ENCODE data around the gene HTR3E. TPM values are rescaled to one million over a fixed set of nuclear protein-coding genes. Genes with fewer than 3 reads are reported as not detected.
"Not testable (repeated sequence)": the region's sequence is repeated elsewhere in the genome, so short reads cannot be mapped to it uniquely, and the experiment has no call there.

HTR3E gene, protein sequence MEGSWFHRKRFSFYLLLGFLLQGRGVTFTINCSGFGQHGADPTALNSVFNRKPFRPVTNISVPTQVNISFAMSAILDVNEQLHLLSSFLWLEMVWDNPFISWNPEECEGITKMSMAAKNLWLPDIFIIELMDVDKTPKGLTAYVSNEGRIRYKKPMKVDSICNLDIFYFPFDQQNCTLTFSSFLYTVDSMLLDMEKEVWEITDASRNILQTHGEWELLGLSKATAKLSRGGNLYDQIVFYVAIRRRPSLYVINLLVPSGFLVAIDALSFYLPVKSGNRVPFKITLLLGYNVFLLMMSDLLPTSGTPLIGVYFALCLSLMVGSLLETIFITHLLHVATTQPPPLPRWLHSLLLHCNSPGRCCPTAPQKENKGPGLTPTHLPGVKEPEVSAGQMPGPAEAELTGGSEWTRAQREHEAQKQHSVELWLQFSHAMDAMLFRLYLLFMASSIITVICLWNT
- 0.66 TPM in 1 of 2 replicates, not detected in the other for total RNA-seq (2012; rRNA removed)

GRCh38 chr3:184096811-184097383 lies at the start of gene HTR3E:
HTR3E (plus strand) TSS chr3:184097064; CDS start chr3:184097530, 466 bp downstream.
- H3K27me3 ChIP-seq (ENCODE audit: control insufficient read depth, insufficient read depth, low read length) = peaks cover 13% of the 10 kb centered on the region
- H3K4me2 ChIP-seq (ENCODE audit: low read length) = no peak within 1 kb of the TSS
- H3K9ac ChIP-seq (ENCODE audit: low read depth, low read length) = no peak within 1 kb of the TSS
- H3K36me3 ChIP-seq (ENCODE audit: insufficient read depth, low read length) = no peaks in the 10 kb centered on the region
- H3K9me3 ChIP-seq (replicated peaks; ENCODE audit: low read length) = peaks cover 3% of the 10 kb centered on the region
- H3K4me1 ChIP-seq (ENCODE audit: control insufficient read depth, insufficient read depth, low read length) = no peaks in the 10 kb centered on the region
- no peak within 1 kb of the TSS for H3K4me3 ChIP-seq (ENCODE audit: low read length)

- Histone ChIP-seq H3K9me3 (replicated peaks; ENCODE audit: low read length) (no peaks in the 10 kb centered on the region), H3K4me3 (ENCODE audit: low read length) (no peak overlapping the region), H3K27me3 (ENCODE audit: control insufficient read depth, insufficient read depth, low read length) (peaks cover 50% of the 10 kb centered on the region), H3K4me1 (ENCODE audit: control insufficient read depth, insufficient read depth, low read length) (no peaks in the 10 kb centered on the region), H3K4me2 (ENCODE audit: low read length) (no peak overlapping the region), H3K9ac (ENCODE audit: low read depth, low read length) (no peak overlapping the region), H3K36me3 (ENCODE audit: insufficient read depth, low read length) (no peaks in the 10 kb centered on the region)
Measured at GRCh38 chr3:184050217-184050847, 46.5 kb upstream of the HTR3E start.

DNA sequence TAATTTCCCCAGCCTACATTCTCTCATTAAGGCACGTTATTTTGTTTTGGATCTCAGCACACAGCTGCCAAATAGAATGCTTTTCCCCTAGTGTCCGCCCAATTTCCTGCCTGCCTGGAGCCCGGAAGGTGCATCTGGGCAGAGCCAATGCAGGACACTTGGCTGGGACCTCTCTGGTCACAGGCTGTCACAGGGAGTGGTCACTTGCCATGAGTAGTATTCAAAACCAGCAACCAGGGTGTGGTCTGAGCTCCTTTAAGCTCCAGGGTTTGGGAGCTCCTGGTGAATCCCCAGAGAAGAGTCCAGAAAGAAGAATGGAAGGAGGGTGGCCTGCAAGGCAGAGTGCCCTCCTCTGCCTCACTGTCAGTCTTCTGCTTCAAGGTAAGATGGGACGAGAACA lies 44.1 kb upstream of the HTR3E start, which contains the start of gene HTR3C:
HTR3C (plus strand) TSS at position 281 of the 400 bp plus-strand sequence; CDS start at position 315, 34 bp downstream.
- Histone ChIP-seq H3K4me2 (ENCODE audit: low read length) (no peak within 1 kb of the TSS), H3K27me3 (ENCODE audit: control insufficient read depth, insufficient read depth, low read length) (peaks cover 58% of the 10 kb centered on the region), H3K4me1 (ENCODE audit: control insufficient read depth, insufficient read depth, low read length) (no peaks in the 10 kb centered on the region), H3K36me3 (ENCODE audit: insufficient read depth, low read length) (no peaks in the 10 kb centered on the region), H3K9ac (ENCODE audit: low read depth, low read length) (no peak within 1 kb of the TSS), H3K4me3 (ENCODE audit: low read length) (no peak within 1 kb of the TSS), H3K9me3 (replicated peaks; ENCODE audit: low read length) (no peaks in the 10 kb centered on the region)

DNA sequence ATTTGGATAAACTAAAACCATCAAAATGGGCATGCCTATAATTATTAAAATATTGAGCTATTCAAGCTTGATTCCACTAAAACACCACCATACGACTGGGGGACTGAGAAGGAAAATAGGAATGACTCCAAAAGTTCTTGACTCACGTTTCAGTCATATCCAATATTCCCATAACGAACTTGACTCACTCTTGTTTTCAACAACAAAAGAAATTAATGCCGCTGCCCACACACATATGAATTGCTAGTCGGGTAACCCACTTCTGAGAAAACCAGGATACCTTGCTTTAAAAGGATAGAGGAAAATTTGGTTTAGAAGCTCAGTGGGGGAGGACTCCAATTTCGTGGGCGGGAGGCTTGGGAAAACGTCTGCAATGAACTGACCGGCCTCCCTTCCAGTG lies 38.8 kb upstream of the HTR3E start:
- Histone ChIP-seq H3K27me3 (ENCODE audit: control insufficient read depth, insufficient read depth, low read length) (peaks cover 55% of the 10 kb centered on the region), H3K4me2 (ENCODE audit: low read length) (peak overlapping the region; percentile 55), H3K36me3 (ENCODE audit: insufficient read depth, low read length) (no peaks in the 10 kb centered on the region), H3K4me3 (ENCODE audit: low read length) (no peak overlapping the region), H3K9ac (ENCODE audit: low read depth, low read length) (no peak overlapping the region), H3K4me1 (ENCODE audit: control insufficient read depth, insufficient read depth, low read length) (peaks cover 4% of the 10 kb centered on the region), H3K9me3 (replicated peaks; ENCODE audit: low read length) (no peaks in the 10 kb centered on the region)

DNA sequence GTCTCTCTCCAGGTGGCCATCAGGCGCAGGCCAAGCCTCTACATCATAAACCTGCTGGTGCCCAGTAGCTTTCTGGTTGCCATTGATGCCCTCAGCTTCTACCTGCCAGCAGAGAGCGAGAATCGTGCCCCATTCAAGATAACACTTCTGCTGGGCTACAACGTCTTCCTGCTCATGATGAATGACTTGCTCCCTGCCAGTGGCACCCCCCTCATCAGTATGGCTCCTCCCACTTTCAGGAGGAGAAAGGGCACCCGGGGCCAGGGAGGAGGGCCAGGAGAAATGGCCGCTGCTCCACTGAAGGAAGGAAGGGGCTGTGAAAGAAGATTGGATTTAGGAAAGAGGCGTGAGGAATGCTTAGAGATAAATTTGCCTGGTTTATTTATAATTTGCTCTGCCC lies 37.4 kb upstream of the HTR3E start:
- Histone ChIP-seq H3K9ac (ENCODE audit: low read depth, low read length) (no peak overlapping the region), H3K4me3 (ENCODE audit: low read length) (no peak overlapping the region), H3K27me3 (ENCODE audit: control insufficient read depth, insufficient read depth, low read length) (peaks cover 56% of the 10 kb centered on the region), H3K9me3 (replicated peaks; ENCODE audit: low read length) (no peaks in the 10 kb centered on the region), H3K4me2 (ENCODE audit: low read length) (no peak overlapping the region), H3K4me1 (ENCODE audit: control insufficient read depth, insufficient read depth, low read length) (peaks cover 4% of the 10 kb centered on the region), H3K36me3 (ENCODE audit: insufficient read depth, low read length) (no peaks in the 10 kb centered on the region)

DNA sequence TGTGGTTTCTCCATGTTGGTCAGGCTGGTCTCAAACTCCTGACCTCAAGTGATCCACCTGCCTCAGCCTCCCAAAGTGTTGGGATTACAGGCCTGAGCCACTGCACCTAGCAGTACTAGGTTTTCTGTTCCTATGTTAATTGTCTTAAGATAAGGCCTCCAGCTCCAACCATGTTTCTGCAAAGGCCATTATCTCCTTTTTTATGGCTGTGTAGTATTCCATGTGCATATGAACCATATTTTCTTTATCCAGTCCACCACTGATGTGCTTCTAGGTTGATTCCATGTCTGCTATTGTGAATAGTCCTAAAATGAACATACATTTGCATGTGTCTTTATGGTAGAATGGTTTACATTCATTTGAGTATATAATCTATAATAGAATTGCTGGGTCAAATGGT lies 34.2 kb upstream of the HTR3E start:
- no peak overlapping the region for H3K4me3 ChIP-seq (ENCODE audit: low read length)

GRCh38 chr3:184066211-184066610 lies 30.7 kb upstream of the HTR3E start:
- no peaks in the 10 kb centered on the region for H3K36me3 ChIP-seq (ENCODE audit: insufficient read depth, low read length)

More for the DNA sequence above, 34.2 kb upstream of the HTR3E start:
- peaks cover 40% of the 10 kb centered on the region for H3K27me3 ChIP-seq (ENCODE audit: control insufficient read depth, insufficient read depth, low read length)
- no peak overlapping the region for H3K4me2 ChIP-seq (ENCODE audit: low read length)
- no peaks in the 10 kb centered on the region for H3K36me3 ChIP-seq (ENCODE audit: insufficient read depth, low read length)
- peaks cover 4% of the 10 kb centered on the region for H3K4me1 ChIP-seq (ENCODE audit: control insufficient read depth, insufficient read depth, low read length)
- no peak overlapping the region for H3K9ac ChIP-seq (ENCODE audit: low read depth, low read length)
- H3K9me3 ChIP-seq (replicated peaks; ENCODE audit: low read length) = no peaks in the 10 kb centered on the region

DNA sequence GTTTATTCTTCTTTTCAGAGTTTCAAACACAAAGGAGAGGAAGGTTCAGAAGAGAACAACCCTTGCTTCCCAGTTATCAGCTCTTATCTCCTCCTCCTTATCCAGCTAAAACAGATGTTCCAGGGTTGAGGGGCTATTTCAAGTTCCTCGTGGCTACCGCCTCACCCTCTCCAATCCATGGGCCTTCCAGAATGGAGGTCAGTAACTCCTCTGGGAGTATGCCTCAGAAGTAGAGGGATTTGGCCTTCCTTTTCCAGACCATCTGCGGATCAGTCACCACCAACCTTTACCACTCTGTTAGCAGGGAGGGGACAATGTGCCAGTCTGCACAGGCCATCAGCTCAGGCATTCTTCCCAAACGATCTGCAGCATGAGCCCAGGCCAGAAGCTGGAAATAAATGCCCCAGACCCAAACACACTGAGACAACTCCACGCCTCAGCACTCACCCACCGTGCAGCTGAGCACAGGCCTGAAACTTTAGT lies 29.2 kb upstream of the HTR3E start:
- Histone ChIP-seq H3K4me1 (ENCODE audit: control insufficient read depth, insufficient read depth, low read length) (no peaks in the 10 kb centered on the region), H3K4me2 (ENCODE audit: low read length) (no peak overlapping the region), H3K36me3 (ENCODE audit: insufficient read depth, low read length) (no peaks in the 10 kb centered on the region), H3K27me3 (ENCODE audit: control insufficient read depth, insufficient read depth, low read length) (peaks cover 17% of the 10 kb centered on the region), H3K9ac (ENCODE audit: low read depth, low read length) (no peak overlapping the region), H3K9me3 (replicated peaks; ENCODE audit: low read length) (no peaks in the 10 kb centered on the region), H3K4me3 (ENCODE audit: low read length) (no peak overlapping the region)

More at GRCh38 chr3:184066211-184066610, 30.7 kb upstream of the HTR3E start:
- H3K9me3 ChIP-seq (replicated peaks; ENCODE audit: low read length) = no peaks in the 10 kb centered on the region
- peaks cover 23% of the 10 kb centered on the region for H3K27me3 ChIP-seq (ENCODE audit: control insufficient read depth, insufficient read depth, low read length)
- H3K4me2 ChIP-seq (ENCODE audit: low read length) = no peak overlapping the region
- no peaks in the 10 kb centered on the region for H3K4me1 ChIP-seq (ENCODE audit: control insufficient read depth, insufficient read depth, low read length)
- no peak overlapping the region for H3K4me3 ChIP-seq (ENCODE audit: low read length)
- H3K9ac ChIP-seq (ENCODE audit: low read depth, low read length) = no peak overlapping the region

GRCh38 chr3:184068344-184068743 lies 28.5 kb upstream of the HTR3E start:
- Histone ChIP-seq H3K4me1 (ENCODE audit: control insufficient read depth, insufficient read depth, low read length) (no peaks in the 10 kb centered on the region), H3K4me2 (ENCODE audit: low read length) (no peak overlapping the region), H3K9me3 (replicated peaks; ENCODE audit: low read length) (no peaks in the 10 kb centered on the region), H3K36me3 (ENCODE audit: insufficient read depth, low read length) (no peaks in the 10 kb centered on the region), H3K9ac (ENCODE audit: low read depth, low read length) (no peak overlapping the region), H3K4me3 (ENCODE audit: low read length) (no peak overlapping the region), H3K27me3 (ENCODE audit: control insufficient read depth, insufficient read depth, low read length) (peaks cover 10% of the 10 kb centered on the region)

DNA sequence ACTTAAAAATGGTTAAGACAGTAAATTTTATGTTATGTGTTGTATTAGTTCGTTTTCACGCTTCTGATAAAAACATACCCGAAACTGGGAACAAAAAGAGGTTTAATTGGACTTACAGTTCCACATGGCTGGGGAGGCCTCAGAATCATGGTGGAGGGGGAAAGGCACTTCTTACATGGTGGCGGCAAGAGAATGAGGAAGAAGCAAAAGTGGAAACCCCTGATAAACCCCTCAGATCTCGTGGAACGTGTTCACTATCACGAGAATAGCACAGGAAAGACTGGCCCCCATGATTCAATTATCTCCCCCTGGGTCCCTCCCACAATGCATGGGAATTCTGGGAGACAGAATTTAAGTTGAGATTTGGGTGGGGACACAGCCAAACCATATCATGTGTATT lies 25.7 kb upstream of the HTR3E start:
- H3K36me3 ChIP-seq (ENCODE audit: insufficient read depth, low read length); H3K4me1 ChIP-seq (ENCODE audit: control insufficient read depth, insufficient read depth, low read length); H3K9ac ChIP-seq (ENCODE audit: low read depth, low read length); H3K4me3 ChIP-seq (ENCODE audit: low read length); H3K9me3 ChIP-seq (replicated peaks; ENCODE audit: low read length); H3K4me2 ChIP-seq (ENCODE audit: low read length): not testable (repeated sequence)
- H3K27me3 ChIP-seq (ENCODE audit: control insufficient read depth, insufficient read depth, low read length) = peaks cover 18% of the 10 kb centered on the region

- no peak overlapping the region for H3K4me2 ChIP-seq (ENCODE audit: low read length)
- H3K36me3 ChIP-seq (ENCODE audit: insufficient read depth, low read length) = no peaks in the 10 kb centered on the region
- H3K9me3 ChIP-seq (replicated peaks; ENCODE audit: low read length) = no peaks in the 10 kb centered on the region
- no peak overlapping the region for H3K9ac ChIP-seq (ENCODE audit: low read depth, low read length)
- H3K4me1 ChIP-seq (ENCODE audit: control insufficient read depth, insufficient read depth, low read length) = no peaks in the 10 kb centered on the region
- no peak overlapping the region for H3K4me3 ChIP-seq (ENCODE audit: low read length)
- H3K27me3 ChIP-seq (ENCODE audit: control insufficient read depth, insufficient read depth, low read length) = peaks cover 24% of the 10 kb centered on the region
Measured at GRCh38 chr3:184073621-184074020, 23.2 kb upstream of the HTR3E start.
